COLO668 (cell line): ENCODE measurements around the gene KRTAP4-4.
A peak's percentile ranks its signal among the peaks of the same experiment; 100 is the strongest.
"Not testable (repeated sequence)": the region's sequence is repeated elsewhere in the genome, so short reads cannot be mapped to it uniquely, and the experiment has no call there.

ENCODE experiments used
- DNase-seq: peaks from one replicate; lab custom pipeline; 2025; ENCODE audit not compliant: unreplicated experiment; lab: John Stamatoyannopoulos, UW

Gene KRTAP4-4

DNA sequence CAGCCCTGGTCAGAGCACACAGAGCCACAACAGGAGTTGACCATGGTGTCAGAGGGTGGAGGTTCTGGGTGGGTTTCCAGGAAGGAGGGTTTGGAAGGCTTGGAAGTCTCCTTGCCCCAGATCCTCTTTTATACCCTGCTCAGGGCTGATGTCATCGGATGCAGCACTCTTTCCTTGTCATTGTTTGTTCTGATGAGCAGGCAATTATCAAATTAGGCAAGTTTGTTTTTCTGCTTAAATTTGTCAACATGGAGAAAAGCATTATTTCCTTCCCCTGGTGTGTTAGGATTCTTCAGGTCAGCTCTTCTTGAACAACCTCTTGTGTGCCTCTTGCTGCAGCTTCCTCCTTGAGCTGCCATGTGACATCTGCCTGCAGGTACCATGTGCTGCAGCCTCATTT is at the start of gene KRTAP4-4:
TSS of gene KRTAP4-4 (minus strand) at position 101 of the 400 bp plus-strand sequence. CDS start at position 44, 57 bp downstream.
- DNase-seq, result no peak

DNA sequence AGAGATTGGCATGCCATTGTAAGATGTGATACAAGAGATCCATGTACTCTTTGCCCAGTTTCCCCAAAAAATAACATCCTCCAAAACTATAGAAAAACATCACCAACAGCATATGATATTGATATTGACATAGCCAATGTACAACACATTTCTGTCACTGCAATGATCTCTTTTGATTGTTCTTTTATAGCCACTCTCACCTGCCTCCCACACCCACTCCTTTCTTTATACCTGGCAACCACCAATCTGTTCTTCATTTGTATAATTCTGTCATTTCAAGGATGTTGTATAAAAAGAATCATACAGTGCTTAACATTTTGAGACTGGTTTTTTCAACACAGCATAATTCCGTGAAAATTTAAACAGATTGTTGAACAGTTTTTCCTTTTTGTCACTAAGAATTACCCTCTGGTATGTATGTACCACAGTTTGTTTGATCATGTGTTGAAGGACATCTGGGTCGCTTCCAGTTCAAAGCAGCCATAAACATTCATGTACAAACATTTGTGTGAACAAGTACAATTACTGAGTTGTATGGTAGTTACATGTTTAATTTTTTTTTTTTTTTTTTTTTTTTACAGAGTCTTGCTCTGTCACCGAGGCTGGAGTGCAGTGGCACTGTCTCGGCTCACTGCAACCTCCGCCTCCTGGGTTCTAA is 39.0 kb upstream of the KRTAP4-4 start:
- DNase-seq, result no peak

DNA sequence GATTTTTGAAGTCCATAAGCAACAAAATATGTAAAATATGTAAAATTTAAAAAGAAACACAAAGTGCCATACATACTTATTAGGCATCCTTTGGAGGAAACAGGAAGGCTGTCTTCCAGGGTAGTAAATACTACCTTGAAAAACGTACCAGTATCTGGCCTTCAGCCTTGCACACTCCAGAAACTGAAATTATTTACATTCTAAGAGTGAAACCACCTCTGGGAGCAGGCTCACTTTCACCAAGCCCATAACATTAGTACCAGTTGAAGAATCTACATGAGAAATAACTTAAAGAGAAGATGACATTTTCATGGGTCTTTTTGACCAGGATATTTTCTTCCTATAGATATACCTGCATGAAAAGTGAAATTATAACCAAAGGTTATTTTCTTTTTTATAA is 35.5 kb upstream of the KRTAP4-4 start:
- no peak for DNase-seq

DNA sequence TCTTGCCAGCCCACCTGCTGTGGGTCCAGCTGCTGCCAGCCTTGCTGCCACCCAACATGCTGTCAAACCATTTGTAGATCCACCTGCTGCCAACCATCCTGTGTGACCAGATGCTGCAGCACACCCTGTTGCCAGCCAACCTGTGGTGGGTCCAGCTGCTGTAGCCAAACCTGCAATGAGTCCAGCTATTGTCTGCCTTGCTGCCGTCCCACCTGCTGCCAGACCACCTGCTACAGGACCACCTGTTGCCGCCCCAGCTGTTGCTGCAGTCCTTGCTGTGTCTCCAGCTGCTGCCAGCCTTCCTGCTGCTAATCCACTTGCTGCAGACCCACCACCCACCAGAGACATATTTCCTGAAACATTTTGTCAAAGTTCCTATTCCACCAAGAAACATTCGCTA is 29.8 kb upstream of the KRTAP4-4 start:
- DNase-seq, result no peak

DNA sequence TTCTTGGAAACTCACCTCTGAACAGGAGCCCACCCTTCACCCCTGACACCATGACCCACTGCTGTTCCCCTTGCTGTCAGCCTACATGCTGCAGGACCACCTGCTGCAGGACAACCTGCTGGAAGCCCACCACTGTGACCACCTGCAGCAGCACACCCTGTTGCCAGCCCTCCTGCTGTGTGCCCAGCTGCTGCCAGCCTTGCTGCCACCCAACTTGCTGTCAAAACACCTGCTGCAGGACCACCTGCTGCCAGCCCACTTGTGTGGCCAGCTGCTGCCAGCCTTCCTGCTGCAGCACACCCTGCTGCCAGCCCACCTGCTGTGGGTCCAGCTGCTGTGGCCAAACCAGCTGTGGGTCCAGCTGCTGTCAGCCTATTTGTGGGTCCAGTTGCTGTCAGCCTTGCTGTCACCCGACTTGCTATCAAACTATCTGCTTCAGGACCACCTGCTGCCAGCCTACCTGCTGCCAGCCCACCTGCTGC is 29.3 kb upstream of the KRTAP4-4 start, which contains the start of gene KRTAP9-1:
TSS of gene KRTAP9-1 (plus strand) at position 51 of the 482 bp plus-strand sequence. CDS start at position 51, 0 bp downstream.
- DNase-seq, result peak; percentile 12

DNA sequence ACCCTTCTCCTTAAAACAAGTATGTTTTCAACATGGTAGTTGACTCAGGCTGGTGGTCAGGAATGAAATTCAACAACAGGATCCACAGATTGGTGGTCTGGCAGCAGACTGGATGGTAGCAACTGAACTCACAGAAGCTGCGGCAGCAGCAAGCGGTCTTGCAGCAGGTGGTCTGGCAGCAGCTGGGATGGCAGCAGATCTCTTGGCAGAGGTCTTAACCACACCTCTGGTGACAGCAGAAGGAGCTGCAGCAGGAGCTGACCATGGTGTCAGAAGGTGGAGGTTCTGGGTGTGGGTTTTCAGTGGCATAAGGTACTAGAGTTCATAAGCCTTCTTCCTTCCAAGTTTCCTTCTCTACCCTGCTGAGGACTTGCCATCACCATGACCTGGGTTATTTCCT is 26.3 kb upstream of the KRTAP4-4 start:
- no peak for DNase-seq

DNA sequence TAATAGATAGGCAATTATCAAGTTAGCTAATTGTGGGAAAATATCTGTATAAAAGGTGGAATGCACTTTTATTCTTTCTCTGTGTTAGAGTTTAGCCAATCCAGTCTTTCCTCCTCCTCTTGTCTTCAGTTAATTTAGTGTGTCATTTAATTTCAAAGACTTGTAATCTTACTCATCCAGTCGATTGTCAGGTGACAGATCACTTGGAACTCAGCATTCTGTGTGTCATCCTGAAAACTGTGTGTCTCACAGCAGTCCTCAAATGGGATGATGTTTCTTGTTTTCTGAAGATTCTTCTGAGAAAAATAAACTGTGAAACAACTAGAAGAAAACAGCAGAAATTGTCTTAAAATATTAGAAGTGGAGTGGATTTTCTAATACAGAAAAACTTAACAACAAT is 24.5 kb upstream of the KRTAP4-4 start:
- no peak for DNase-seq

DNA sequence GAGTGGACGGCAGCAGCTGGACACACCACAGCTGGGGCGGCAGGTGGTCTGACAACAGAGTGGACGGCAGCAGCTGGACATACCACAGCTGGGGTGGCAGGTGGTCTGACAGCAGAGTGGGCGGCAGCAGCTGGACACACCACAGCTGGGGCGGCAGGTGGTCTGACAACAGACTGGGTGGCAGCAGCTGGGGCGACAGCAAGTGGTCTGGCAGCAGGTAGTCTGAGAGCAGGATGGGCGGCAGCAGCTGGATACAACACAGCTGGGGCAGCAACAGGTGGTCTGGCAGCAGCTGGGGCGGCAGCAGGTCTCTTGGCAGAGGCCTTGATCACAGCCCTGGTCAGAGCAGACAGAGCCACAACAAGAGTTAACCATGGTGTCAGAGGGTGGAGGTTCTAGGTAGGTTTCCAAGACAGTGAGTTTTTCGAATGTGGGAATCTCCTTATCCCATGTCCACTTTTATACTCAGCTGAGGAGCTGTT is 24.0 kb upstream of the KRTAP4-4 start, which contains the start of gene KRTAP4-1:
TSS of gene KRTAP4-1 (minus strand) at position 432 of the 482 bp plus-strand sequence. CDS start at position 375, 57 bp downstream.
- peak; percentile 15 for DNase-seq

DNA sequence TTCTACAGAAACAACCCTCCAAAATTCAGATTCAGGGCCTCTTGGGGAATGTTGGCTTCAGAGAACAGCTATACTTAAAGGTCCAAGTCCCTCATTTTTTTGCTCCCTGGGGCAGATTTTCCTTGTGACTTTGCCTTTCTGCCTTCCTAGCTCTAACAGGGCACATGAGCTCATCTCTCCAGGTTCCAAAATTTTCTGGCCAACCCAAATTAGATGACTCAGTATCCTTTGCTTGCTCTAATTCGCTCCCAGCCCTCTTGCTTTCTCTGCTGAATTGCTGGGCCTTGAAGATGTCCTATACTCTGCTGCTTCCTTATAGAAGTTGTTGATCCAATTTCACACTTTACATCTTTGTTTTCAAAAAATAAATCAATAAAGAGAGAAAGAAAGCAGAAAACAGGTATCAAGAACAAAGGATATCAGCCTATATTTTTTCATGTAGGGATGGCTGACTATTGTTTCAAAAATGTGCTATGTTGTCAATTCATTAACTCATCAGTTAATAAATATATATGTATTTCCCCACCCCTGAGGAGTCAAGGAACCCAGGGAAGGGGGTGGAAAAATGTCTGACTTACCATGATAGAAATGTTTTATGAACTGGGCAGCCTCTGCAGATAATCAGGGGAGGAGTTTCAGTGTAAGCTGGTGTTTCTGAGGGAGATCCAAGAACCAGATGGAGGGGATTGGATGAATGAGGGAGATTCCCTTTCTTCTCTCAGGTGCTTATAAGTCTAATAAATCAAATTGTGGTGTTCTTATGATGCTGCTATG is 18.5 kb upstream of the KRTAP4-4 start:
- DNase-seq, result no peak

DNA sequence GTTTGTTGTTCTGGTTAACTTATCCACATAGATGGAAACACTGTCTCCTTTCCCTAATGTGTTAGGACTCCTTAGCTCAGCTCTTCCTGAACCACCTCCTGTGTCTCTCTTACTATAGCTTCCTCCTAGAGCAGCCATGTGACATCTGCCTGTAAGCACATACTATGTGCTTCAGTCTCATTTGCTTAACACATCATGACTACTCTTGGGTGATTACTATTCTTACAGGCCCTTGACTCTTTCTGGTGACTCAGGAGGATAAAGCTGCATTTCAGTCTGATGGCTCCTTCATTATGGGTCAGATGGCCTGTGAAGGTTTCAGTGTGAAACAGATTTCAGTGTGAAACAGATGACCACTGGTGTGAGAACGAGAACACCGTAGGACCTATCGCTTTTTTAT is 17.8 kb upstream of the KRTAP4-4 start:
- no peak for DNase-seq

DNA sequence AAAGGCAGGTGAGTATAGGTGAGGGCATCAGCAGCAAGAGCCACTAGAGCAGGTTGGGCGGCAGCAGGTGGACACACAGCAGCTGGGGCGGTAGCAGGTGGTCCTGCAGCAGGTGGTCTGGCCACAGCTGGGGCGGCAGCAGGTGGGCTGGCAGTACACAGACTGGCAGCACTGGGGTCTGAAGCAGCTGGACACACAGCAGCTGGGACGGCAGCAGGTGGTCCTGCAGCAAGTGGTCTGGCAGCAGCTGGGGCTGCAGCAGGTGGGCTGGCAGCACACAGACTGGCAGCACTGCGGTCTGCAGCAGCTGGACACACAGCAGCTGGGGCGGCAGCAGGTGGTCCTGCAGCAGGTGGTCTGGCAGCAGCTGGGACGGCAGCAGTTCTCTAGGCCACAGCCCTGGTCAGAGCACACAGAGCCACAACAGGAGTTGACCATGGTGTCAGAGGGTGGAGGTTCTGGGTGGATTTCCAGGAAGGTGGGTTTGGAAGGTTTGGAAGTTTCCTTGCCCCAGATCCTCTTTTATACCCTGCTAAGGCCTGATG is 17.3 kb upstream of the KRTAP4-4 start, which contains the start of gene KRTAP4-2:
TSS of gene KRTAP4-2 (minus strand) at position 495 of the 545 bp plus-strand sequence. CDS start at position 438, 57 bp downstream.
- DNase-seq, result no peak

DNA sequence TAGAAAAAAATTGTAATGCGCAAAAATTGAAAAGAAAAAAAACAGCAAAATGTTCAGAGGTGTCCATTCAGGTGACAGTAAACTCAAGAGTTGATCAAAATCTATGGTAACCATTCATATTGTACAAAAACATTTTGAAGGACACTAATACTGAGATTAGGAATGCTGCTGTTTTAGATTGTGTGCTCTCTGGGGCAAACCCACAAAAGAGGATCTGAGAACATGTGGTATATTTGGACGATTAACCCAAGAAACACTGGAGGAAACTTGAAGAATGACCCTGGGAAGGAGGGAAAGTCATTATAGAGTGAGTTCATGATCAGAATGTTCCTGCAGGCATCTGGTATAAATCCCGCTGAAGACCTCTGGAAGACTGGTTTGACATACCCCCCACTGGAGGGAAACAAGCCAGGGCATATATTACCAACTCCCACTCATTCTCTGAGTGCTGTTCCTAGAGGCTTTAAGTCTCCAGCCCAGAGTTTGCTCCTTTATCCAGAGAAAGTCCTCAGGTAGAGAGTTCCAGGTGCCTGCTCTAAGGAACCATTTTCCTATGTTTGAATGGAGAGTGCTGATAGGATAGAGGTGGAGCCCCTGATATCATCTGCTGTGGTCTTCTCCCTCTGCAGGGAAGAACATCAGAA is 16.3 kb upstream of the KRTAP4-4 start:
- no peak for DNase-seq

DNA sequence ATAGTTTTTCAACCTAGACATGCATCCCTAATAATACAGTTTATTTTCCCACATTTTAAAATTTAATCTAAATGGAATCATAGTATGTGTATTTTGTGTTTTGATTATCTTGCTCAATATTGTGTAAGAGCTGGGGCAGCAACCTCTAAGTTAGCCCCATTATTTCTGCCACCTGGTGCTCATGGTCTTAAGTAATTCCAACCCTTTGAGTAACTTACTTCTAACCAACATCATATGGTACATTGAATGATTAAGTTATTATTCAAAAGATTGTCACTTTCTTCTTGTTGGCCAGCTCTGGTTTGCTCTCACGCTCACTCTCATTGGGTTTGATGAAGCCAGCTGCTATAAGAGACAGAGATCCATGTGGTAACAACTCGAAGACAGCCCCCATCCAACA is 11.3 kb upstream of the KRTAP4-4 start:
- DNase-seq, result no peak

DNA sequence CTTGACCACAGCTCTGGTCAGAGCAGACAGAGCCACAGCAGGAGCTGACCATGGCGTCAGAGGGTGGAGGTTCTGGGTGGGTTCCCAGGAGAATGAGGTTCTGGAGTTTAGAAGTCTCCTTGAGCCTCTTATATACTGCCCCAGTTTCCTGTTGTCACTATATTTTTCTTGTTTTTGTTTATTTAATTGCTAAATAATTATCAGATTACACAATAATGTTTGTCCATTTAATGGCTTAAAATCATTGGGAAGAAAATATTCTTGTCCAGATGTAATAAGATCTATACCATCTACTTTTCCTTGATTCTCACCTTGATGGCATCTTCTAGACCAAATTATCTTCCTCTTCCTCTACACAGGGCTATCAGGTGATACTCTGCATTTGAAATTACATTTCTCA is 7.6 kb upstream of the KRTAP4-4 start, which contains the start of gene KRTAP4-3:
TSS of gene KRTAP4-3 (minus strand) at position 101 of the 400 bp plus-strand sequence. CDS start at position 52, 49 bp downstream.
- no peak for DNase-seq

DNA sequence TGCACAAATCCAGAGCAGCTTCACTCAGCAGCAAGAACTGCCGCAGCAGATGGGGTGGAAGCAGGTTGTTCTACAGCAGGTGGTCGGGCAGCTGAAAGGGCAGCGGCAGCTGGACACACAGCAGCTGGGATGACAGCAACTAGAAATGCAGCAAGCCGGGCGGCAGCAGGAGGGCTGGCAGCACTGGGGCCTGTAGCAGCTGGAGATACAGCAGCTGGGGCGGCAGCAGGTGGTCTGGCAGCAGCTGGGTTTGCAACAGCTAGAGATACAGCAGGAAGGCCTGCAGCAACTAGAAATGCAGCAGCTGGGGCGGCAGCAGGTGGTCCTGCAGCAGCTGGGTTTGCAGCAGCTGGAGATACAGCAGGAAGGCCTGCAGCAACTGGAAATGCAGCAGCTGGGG is 7.0 kb upstream of the KRTAP4-4 start:
- peak; percentile 17 for DNase-seq

DNA sequence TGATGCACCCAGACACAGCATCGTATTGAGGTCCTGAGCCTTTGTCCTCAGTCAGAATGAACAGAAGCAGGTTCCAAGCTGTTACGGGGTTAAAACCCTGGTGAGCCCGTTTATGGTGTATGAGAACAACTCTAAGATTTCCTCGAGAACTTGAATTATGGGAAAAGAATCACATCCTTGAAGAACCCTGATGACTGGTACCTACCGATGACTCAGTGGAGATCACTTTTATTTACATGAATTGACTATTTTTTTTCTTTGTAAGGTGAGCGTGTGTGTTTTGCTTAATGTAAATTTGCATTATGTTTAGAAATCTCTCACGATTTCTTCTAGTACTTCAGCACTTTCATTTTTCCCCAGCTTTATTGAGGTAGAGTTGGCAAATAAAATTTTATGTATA is 3.3 kb upstream of the KRTAP4-4 start:
- DNase-seq, result no peak

DNA sequence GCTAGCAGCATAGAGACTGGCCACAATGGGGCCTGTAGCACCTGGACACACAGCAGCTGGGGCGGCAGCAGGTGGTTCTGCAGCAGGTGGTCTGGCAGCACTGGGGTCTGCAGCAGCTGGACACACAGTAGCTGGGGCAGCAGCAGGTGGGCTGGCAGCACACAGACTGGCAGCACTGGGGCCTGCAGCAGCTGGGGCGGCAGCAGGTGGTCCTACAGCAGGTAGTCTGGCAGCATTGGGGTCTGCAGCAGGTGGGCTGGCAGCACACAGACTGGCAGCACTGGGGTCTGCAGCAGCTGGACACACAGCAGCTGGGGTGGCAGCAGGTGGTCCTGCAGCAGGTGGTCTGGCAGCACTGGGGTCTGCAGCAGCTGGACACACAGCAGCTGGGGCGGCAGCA is 358 bp downstream of the KRTAP4-4 start:
- DNase-seq, result not testable (repeated sequence)

DNA sequence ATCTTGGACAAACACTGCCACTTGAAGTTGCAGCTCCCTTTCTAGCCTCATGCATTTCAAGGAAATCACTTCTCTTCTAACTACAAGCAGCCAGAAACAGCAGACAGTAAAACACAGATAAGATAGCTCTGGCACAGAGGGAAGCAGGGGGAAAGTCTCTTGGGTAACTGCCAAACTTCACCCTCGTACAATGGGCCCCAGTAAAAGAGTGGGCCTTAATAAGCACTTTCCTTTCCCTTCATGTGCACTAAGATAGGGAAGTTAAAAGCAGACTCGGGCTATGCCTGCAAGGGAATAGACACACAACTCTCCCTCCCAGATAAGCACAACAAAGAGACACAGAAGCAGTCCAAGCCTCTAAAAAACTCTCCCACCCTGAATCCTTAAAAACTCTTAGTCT is 6.7 kb downstream of the KRTAP4-4 start:
- no peak for DNase-seq

DNA sequence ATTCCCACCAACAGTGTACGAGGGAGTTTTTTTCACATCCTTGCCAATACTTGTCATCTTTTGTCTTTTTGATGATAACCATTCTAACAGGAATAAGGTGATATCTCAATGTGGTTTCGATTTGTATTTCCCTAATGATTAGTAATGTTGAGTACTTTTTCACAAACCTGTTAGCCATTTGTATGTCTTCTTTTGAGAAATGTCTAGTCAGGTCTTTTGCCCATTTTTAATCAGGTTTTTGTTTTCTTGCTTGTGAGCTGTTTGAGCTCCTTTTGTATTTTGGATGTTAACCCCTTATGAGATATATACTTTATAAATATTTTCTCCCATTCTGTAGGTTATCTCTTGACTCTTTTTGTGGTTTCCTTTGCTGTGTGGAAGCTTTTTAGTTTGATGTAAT is 9.0 kb downstream of the KRTAP4-4 start:
- DNase-seq, result no peak

DNA sequence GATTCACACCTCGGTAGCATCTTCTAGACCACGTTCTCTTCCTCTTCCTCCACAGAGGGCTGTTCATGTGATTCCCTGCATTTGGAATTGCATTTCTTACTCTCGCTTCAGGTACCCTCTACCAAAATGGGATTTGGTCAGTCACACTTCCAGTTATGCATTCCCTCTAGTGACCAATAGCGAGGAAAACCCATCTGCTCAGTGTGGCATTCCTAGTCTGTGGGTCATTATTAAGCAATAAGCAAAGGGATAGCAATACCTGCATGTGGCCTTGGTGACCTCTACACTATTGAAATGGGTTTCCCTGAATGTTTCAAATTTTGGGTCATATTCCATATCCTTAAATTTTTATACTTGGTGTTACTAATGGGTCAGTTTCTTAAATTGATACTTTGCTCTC is 10.5 kb downstream of the KRTAP4-4 start:
- DNase-seq, result no peak

DNA sequence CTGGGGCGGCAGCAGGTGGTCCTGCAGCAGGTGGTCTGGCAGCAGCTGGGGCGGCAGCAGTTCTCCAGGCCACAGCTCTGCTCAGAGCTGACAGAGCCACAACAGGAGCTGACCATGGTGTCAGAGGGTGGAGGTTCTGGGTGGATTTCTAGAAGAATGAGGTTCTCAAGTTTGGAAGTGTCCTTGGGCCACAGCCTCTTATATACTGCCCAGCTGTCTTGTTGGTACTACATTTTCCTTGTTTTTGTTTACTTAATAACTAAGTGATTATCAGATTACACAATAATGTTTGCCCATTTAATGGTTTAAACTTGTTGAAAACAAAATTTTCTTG is 10.9 kb downstream of the KRTAP4-4 start, which contains the start of gene KRTAP4-5:
TSS of gene KRTAP4-5 (minus strand) at position 174 of the 334 bp plus-strand sequence. CDS start at position 116, 58 bp downstream.
- no peak for DNase-seq
